GM12872 (cell line): ENCODE results near the gene KCTD1.

ENCODE experiments used
- TF ChIP-seq, protein P1 (sequence below): IDR thresholded peaks from 3 replicates; pipeline ENCODE4 v1.5.1; 2011; ENCODE audit warnings: low read depth, mild to moderate bottlenecking, low read length, moderate library complexity; ENCODE audit not compliant: insufficient read depth

KCTD1 gene

DNA sequence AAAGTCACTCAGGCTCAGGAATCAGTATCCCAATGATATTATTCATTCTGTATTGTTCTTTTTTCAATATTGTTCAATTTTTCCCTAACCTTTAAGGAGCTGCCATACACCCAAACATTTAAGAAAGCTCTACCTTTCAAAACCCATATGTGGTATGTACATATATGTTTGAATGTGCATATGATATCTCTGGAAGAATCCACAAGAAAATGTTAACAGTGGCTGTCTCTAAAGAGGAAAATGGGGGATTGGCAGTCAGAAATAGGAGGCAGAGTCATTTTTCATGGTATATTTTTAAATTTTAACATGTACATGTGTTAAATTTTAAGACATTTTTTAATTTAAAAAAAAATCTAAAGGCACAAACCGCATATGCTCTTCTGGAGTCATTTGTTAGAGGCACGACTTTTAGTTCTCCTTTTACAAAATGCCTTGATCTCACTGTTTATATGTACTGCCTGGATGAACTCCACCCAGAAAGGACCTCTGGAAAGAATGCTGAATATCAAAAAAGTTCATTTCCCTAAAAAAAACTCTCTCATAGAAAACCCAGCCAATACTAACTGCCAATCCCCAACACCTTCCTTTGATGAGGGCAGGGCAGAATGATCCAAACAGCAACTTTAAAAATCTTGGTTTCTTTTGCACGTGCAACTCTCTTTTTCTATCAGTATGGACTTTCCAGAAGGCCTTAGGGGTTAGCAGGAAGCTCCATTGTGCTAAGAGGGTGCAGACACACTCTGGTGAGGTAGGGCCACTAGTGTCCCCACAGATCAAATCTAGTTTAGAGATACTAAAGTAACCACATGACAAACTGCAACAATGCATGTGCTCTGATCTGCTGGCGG is 23.6 kb downstream of the KCTD1 start:
- TF ChIP-seq, protein P1, sequence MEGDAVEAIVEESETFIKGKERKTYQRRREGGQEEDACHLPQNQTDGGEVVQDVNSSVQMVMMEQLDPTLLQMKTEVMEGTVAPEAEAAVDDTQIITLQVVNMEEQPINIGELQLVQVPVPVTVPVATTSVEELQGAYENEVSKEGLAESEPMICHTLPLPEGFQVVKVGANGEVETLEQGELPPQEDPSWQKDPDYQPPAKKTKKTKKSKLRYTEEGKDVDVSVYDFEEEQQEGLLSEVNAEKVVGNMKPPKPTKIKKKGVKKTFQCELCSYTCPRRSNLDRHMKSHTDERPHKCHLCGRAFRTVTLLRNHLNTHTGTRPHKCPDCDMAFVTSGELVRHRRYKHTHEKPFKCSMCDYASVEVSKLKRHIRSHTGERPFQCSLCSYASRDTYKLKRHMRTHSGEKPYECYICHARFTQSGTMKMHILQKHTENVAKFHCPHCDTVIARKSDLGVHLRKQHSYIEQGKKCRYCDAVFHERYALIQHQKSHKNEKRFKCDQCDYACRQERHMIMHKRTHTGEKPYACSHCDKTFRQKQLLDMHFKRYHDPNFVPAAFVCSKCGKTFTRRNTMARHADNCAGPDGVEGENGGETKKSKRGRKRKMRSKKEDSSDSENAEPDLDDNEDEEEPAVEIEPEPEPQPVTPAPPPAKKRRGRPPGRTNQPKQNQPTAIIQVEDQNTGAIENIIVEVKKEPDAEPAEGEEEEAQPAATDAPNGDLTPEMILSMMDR, result no peak

- TF ChIP-seq, protein P1, result no peak
Measured at GRCh38 chr18:26524002-26524401, 24.4 kb downstream of the KCTD1 start.

- TF ChIP-seq, protein P1, result no peak
Measured at GRCh38 chr18:26521617-26522016, 26.7 kb downstream of the KCTD1 start.

GRCh38 chr18:26520974-26521373 is 27.4 kb downstream of the KCTD1 start:
- TF ChIP-seq, protein P1, result no peak

DNA sequence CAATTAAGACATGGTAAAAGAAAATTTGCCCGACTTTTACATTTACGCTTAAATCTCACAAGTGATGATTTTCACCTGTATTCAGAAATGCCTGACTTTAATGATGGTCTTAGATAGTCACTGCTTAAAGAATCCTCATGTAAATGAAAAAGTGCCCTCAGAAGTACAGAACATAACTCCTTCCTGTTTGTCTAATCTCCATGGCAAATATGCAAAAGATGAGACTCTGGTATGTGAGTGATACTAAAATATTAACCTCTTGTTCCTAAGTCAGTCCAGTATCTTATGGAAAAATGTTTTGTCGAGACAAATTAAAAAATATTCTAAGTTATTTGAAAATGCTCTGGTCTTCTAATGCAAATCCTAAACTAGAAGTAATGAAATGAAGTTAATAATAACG is 29.2 kb downstream of the KCTD1 start:
- TF ChIP-seq, protein P1, result no peak

DNA sequence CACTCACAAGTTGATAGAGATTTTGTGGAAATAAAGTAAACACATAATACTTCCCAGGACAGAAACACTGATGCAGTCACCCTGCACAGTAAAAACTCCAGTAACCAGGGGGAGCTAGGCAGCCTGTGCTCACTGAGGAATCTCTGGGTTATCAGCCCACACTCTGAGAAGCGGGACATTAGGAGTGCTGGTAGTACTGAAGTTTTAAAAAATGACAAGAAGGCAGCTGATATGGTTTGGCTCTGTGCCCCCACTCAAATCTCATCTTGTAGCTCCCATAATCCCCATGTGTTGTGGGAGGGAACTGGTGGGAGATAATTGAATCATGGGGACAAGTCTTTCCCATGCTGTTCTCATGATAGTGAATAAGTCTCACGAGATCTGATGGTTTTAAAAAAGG is 31.4 kb downstream of the KCTD1 start:
- TF ChIP-seq, protein P1, result no peak

- TF ChIP-seq, protein P1, result no peak
Measured at GRCh38 chr18:26515643-26516487, 32.5 kb downstream of the KCTD1 start.
